ENCODE data around the gene CPA5.
"Not testable (repeated sequence)": the region's sequence is repeated elsewhere in the genome, so short reads cannot be mapped to it uniquely, and the experiment has no call there.

The CPA5 gene, protein sequence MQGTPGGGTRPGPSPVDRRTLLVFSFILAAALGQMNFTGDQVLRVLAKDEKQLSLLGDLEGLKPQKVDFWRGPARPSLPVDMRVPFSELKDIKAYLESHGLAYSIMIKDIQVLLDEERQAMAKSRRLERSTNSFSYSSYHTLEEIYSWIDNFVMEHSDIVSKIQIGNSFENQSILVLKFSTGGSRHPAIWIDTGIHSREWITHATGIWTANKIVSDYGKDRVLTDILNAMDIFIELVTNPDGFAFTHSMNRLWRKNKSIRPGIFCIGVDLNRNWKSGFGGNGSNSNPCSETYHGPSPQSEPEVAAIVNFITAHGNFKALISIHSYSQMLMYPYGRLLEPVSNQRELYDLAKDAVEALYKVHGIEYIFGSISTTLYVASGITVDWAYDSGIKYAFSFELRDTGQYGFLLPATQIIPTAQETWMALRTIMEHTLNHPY

DNA sequence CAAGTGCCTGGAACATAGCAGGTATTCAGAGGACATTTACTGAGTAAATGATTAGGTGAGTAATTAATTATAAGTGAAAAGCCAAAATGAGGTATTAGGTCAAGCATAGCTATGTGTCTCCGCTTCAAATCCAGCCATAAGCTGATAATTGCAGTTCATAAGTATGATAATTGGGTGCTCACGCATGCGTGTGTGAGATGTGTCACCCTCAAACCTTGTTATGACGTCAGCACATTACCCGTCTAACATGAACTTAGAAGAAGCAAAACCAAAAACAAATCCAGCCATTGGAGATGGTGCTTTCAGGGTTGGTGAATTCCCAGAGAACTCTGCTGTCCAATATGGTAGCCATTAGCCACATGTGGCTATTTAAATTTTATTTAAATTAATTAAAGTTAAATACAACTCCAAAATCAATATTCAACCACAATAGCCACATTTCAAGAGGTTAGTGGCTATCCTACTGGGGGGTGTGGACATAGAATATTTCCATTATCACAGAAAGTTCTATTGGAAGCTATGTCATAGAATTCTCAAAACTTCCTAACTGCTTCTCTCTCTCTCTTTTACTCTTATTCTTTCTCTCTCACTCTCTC is at the start of gene CPA5:
Gene CPA5 (plus strand): TSS at position 546 of the 596 bp plus-strand sequence. CDS start 1,670 bp downstream, outside the sequence.
- no peak for DNase-seq (ENCODE audit: low read depth in 2 of 2, low spot score in 1 of 2)

DNA sequence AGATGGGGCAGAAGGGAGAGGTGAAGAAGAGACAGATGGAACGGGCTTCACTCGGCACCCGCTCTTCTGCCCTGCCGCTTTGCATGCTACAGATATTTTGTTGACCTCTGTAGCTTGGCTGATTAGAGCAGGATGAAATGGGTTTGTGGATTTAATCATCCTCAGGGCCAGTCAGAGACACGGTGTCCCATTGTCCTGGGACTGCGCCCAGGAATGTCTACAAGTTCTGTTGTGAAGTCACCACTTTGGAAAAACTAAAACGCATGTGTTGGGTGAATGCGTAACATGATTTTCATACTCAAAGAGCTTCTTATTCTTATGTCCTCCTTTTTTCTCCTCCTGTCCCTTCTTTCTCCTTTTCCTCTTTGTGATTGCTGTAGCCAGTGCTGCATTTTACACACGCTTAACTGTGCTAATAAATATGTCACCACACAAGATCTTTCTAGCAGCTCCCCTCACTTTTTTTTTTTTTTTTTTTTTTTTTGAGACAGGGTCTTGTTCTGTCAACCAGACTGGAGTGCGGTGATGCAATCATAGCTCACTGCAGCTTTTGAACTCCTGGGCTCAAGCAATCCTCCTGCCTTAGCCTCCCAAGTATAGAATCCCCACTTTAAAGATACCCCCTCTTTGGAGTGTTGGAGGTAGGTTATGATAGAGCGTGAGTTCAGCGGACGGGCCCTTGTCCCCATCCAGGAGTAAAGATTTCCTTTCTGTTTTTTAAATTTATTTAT is 48.2 kb upstream of the CPA5 start:
- DNase-seq (ENCODE audit: low read depth in 2 of 2, low spot score in 1 of 2), result no peak

DNA sequence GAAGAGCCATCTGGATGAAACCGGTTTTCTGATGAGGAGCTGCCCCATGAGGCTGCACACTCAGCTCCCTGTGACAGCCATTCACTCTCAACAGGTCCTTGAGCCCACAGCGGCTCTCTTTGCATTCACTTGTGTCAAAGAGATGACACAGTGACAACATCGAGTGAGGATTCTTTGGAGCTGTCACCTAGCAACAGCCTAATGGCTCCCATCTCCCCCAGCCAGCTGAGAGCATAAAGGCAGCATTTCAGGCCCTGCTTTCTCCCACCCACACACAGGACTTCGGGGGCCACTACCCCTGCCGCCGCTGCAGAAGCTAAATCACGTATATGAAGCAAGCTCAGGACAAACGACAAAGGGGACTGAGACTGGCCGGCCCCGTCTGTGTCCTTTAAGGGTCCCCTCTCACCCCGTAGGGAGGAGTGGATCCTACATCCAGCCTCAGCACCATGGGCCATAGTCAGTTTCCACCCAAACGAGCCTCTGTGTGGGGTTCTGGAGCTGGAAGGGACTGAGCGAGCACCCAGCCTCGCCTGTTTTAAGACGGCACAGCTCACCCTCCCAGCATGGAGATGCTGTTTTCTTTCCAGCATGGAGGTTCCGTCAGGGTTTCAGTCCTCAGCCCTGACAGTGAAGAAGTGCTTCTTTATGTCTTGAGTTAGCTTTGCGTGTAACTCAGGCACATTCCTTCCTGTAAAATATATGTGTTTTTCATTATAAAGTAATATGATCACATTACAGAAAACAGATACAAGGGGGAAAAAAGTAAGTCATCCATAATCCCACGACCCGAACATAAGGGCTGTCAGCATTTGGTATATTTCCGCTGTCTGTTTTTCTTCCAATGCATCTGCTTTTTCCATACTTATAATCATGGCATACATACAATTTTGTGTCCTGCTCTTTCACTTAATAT is 46.7 kb upstream of the CPA5 start:
- DNase-seq (ENCODE audit: low read depth in 2 of 2, low spot score in 1 of 2), result no peak

DNA sequence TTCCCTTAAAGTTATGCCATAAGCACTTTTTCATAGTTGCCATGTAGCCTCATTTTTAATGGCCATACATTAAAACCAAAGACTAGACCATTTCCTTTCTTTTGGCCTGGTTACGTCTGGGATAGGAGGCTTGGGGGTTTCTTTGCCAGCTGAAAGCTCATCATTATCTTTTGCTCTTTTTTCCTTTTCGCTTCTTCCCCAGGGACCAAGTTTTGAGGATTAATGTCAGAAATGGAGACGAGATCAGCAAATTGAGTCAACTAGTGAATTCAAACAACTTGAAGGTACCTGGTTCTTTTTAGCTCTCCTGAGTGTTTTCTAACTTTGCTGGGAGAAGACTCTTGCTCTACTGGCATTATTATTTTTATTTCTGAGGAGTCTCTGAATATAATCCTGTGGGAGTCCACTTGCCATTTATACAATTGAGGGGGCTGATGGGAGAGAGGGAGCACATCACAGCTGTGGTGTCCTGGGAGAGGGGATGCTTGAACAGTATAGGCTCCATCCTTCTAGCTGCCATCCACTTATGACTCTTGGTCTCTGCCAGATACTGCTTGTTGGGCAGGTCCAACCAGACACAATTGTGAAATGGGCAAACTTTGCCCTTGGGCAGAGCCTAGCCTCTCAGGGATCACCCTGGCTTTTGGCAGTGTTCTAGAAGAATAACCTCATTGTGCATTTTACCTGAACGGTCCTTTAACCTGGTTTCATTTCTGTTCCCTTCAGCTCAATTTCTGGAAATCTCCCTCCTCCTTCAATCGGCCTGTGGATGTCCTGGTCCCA is 45.9 kb upstream of the CPA5 start:
- no peak for DNase-seq (ENCODE audit: low read depth in 2 of 2, low spot score in 1 of 2)

DNA sequence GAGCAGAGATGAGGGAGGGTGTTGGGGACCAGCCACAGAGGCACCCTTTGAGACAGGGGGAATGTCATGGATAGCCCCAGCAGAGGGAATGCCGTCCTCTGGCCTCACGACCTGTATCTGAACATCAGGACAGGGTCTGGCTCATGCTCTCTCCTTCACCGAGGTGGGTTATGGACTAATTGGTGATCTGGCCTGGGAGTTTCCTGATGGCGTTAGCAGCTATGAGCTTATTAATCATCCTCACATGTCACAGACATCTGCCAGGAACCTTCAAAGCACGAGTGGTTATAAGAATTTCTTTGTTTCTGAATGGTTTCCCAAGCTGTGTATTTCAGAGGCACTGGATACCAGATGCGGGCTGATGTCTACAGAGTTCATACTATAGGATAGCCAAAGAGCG is 44.8 kb upstream of the CPA5 start:
- DNase-seq (ENCODE audit: low read depth in 2 of 2, low spot score in 1 of 2), result no peak

DNA sequence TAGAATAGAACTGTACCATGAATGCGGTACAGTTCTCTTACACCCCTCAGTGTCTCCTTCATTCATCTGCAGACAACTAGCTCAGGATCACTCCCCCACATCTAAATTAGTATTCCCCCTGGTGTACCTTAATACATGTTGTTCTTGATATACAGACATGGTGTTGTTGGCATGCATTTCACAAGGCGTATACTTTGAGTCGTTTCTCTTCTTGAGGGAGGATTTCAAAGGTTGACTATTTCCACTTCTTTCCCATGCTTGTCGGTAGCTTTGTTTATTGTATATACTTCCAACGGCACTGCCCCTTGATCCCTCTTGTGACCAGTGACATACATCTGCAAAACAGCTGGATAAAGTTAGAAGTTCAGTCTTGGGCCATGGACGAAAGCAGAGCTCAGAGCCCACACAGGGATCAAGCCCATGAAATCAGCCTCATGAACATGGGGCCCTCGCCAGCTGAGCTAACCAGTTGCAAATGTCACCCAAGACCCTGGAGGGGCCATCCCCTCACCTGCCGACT is 43.1 kb upstream of the CPA5 start:
- DNase-seq (ENCODE audit: low read depth in 2 of 2, low spot score in 1 of 2), result no peak

DNA sequence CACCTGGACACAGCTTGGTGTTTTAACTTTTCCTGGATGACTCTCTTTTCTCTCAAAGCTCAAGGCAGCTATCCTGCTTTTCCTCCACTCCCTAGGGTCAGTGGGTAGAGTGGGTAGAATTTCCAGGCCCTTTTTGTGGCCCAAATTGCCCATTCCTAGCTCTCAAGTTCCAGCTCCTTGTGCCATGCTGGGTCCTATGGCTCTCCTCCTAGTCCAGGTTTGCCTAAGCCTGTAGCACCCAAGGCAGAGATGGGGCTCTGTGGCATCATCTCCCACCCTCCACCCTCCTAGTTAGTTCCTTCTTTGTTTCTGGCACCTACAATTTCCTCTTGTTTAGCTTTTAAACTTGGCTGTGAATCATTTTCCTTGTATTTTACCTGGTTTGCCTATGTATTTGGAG is 42.0 kb upstream of the CPA5 start:
- DNase-seq (ENCODE audit: low read depth in 2 of 2, low spot score in 1 of 2), result no peak

DNA sequence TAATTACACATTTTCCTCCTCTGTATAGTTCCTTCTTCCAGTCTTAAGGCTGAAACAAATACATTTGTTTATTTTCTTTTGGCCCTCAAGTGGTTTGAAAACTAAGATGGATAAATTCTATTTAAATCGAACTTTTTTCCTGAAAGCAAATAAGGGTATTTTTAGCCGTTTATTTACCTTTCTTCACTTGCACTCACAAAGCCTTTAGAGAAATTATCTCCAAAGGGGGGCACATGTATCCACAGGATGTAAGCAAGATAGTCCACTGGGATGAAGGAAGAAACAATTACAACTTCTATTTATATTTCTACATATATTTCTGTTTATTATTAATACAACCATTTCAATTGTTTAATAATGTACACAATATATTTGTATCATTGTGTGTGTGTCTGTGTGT is 41.5 kb upstream of the CPA5 start:
- no peak for DNase-seq (ENCODE audit: low read depth in 2 of 2, low spot score in 1 of 2)

DNA sequence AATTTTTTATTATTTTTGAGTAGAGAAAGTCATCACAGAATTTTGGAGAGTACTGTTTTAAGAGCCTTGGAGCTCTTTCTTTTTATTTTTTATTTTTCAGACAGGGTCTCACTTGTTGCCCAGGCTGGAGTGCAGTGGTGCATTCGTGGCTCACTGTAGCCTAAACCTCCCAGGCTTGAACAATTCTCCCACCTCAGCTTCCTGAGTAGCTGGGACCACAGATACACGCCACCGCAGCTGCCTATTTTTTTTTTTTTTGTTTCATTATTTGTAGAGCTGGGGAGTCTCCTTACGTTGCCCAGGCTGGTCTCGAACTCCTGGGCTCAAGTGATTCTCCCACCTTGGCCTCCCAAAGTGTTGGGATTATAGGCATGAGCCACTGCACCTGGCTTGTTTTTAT is 41.1 kb upstream of the CPA5 start:
- no peak for DNase-seq (ENCODE audit: low read depth in 2 of 2, low spot score in 1 of 2)

DNA sequence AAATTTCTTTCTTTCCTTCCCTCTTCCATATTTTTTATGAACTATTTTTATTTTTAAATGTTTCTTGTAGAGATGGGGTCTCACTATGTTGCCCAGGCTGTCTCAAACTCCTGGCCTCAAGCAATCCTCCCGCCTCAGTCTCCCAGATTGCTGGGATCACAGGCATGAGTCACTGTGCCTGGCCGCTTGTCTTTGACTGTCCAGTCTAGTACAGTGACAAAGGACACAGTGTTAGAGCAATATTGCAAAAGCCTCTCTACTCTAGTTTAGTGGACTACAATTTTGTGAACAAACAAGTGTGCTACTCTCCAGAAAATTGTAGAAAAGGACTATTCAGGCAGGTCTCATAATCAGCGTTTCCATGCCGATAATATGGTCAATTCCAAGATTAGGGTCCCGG is 40.6 kb upstream of the CPA5 start:
- DNase-seq (ENCODE audit: low read depth in 2 of 2, low spot score in 1 of 2), result no peak

DNA sequence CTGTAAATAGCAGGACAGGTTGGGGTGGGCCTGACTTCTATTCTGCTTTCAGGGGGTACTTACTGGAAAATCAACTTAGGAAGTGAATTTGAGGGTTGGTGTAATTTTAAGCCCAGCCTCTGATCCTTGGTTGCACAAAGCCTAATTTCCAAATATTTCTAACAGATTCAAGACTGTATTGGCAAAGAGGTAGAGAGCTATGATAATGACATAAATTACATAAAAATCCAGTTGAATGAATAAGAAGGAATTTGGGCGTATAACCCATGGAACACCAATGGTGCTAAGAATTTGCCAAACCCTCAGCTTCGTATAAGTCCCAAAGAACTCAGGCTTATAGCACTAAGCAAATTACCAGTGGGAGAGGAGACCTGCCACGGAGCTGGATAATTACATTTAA is 39.7 kb upstream of the CPA5 start:
- DNase-seq (ENCODE audit: low read depth in 2 of 2, low spot score in 1 of 2), result no peak

DNA sequence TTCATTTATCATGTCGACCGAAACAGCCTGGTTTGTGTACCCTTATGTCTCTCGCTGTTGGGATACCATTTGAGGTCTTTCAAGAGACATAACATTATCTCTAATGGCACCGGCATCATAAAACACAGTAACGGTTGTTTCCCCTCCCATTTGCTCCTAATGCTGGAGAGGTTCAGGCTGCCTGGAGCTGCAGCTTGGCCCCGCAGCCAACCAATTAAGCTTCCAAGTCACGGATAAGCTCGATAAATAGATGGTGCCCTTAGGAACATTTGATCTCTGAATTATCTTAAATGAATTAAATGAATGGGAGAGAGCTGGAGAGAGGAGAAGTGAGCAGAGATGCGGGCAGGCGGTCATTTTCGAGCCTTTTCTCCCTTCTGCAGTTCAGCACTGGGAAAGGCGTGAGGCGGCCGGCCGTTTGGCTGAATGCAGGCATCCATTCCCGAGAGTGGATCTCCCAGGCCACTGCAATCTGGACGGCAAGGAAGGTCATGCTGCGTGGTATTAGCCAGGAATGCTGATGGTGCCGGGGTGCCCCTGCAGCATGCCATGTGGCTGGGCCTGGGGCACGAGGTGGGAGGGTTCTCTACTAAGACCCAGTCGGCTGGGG is 39.1 kb upstream of the CPA5 start:
- no peak for DNase-seq (ENCODE audit: low read depth in 2 of 2, low spot score in 1 of 2)

DNA sequence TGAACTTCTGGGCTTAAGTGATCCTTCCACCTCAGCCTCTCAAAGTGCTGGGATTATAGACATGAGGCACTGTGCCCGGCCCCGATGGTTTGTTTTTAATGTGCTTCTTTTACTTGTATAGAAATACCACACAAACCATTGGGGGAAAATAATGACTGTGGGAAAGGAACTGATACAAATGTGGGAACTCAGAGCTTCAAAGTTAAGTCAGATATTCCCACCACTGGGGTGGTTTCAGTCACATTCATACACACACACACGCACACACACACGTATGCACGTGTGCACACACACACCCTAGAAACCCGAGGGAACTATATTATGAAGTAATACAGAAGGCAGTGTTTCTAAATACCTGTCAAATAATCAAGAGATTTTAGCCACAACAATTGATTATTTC is 34.6 kb upstream of the CPA5 start:
- DNase-seq (ENCODE audit: low read depth in 2 of 2, low spot score in 1 of 2), result no peak

DNA sequence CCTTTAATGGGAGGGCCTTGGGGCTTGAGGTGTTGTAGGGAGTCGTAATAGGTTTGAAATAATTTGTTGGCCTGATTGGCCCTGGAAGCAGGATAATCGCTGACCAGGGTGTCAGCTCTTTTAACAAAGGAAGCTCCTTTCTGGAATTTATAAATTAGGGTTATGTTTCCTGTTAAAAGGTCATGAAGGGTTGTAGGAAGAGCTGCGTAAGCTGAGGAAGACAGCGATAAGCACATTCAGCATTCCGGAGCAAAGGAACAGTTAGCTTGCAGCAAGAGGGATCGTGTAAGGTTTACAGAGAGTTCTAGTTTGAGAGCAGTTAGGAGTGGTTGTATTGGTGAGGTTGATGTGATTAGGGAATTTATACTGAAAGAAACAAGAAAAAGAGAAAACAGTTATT is 30.3 kb upstream of the CPA5 start:
- no peak for DNase-seq (ENCODE audit: low read depth in 2 of 2, low spot score in 1 of 2)

DNA sequence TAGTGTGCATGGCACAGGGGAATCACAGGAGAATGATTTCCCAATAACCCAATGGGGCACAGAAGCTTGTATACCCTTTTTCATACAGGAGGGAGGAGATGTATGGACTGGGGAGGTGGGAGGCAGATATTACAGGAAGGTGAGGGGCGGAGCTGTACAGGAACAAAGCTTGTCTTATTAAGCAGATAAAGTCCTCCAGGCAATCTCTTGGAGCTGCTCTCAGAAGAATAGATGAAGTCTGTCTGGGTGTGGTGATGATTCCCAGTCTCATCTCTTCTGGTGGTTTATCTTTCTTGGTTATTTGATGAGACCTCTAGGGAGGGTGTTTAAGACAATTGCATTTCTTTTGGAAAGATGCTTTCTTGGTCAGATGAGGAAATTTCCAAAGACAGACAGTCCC is 25.1 kb upstream of the CPA5 start:
- DNase-seq (ENCODE audit: low read depth in 2 of 2, low spot score in 1 of 2), result no peak

DNA sequence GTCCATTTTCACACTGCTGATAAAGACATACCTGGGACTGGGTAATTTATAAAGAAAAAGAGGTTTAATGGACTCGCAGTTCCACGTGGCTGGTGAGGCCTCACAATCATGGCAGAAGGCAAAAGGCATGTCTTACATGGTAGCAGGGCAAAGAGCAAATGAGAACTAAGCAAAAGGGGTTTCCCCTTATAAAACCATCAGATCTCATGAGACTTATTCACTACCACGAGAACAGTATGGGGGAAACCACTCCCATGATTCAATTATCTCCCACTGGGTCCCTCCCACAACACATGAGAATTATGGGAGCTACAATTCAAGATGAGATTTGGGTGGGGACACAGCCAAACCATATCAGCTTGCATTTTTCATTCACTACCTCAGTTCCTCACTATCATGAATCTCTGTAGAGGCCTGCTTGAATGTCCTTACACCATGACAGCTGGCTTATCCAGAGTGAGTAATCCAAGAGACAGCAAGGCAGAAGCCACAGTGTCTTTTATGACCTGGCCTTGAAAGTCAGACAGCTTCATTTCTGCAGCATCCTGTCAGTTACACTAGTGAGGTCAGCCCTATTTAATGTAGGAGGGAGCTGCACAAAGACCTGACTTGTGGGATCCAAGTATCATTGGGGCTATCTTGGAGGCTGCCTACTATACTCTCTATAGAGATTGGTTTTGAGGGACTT is 22.9 kb upstream of the CPA5 start:
- DNase-seq (ENCODE audit: low read depth in 2 of 2, low spot score in 1 of 2), result not testable (repeated sequence)

DNA sequence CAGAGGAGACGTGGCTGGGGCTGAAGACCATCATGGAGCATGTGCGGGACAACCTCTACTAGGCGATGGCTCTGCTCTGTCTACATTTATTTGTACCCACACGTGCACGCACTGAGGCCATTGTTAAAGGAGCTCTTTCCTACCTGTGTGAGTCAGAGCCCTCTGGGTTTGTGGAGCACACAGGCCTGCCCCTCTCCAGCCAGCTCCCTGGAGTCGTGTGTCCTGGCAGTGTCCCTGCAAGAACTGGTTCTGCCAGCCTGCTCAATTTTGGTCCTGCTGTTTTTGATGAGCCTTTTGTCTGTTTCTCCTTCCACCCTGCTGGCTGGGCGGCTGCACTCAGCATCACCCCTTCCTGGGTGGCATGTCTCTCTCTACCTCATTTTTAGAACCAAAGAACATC is 22.0 kb upstream of the CPA5 start:
- DNase-seq (ENCODE audit: low read depth in 2 of 2, low spot score in 1 of 2), result no peak

DNA sequence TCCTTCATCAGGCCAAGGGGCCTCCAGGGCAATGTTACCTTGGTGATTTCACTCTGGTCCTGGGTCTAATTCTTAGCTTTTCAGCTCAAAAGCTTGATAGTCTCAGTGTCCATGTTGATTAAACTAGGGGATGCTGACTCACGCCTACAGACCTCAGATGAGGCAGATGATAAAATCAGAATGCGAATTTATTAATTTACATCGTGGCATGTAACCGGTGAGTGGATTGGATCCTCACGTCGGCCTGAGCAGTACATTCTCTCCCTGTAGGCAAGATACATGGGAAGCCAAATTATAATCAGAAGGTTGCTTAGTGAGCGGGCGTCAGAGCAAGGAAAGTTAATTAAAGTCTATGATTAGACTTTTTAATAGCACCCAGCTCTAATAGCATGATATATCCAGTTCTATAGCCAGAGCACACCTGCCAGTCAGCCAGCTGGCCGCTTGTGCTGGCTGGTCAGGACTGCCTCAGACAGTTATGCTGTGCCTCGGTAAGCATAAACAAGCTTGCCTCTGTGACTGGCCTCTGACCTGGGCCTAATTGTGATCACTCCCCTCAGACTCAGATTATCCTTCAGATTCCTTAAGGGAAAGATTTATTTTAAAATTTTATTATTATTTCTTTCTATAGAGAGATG is 20.2 kb upstream of the CPA5 start:
- DNase-seq (ENCODE audit: low read depth in 2 of 2, low spot score in 1 of 2), result no peak

DNA sequence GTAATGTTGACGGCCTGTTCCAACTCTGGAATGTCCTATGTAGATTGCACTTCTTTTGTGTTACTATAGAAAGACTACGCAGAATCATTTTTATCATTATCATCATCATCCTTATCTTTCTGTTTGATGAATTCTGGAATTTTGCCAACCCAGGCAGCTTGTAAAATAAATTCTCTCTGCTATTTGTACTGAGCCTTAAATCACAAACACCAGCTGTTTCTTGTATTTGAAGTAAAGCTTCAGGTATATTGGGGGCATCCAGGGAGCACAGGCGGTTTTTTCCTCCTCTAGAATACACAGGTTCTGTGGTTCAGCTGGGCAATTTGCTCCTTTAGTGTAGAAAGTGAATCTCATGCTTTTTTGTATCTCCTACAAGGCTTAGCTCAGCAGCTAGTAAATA is 14.9 kb upstream of the CPA5 start:
- DNase-seq (ENCODE audit: low read depth in 2 of 2, low spot score in 1 of 2), result no peak

Measured in stimulated activated CD8-positive, alpha-beta memory T cell treated with anti-CD3 and anti-CD28 coated beads, Interleukin-4, amount 100 ng/mL, for 4 hours (primary cell).